Measurements from ENCODE around the gene AVP.

AVP gene

DNA sequence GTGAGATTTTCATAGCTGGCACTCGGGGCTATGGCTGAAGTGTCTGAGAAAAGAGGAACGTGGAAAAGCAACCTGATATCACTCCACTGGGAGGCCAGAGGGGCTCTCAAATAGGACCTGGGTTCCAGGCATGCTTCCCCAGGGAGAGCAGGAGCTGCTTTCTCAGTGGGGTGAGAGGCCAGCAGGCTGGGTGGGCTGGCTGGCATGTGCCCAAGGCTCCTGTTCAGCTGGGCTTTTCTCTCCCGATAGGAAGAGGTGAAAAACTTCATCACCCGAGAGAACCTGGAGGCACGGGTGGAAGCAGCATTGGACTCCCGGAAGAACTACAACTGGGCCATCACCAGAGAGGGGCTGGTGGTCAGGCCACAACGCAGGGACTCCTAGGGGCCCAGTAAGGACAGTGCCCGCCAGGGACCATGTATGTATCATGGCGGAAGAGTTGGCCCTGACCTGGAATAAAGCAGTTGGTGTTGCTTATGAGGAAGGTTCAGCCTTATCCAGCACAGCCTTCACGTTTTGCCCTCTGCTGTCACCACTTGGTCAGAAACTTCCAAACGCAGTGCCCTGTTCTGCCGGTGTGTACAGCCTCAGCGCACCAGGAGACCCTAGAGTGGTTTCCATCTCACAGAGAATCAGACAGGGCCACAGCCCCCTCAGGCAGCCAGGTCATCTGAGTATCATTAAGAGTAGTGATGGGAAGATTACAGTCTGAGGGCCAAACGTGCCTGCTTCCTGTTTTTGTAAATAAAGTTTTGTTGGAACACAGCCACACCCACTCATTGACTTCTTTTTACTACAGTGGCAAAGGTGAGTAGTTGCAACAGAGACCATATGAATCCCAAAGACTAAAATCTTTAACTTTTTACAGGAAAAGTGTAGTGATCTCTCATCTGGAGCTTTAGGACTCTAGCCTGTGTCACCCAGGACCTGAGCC is 36.8 kb downstream of the AVP start:
- no peak for ATAC-seq

DNA sequence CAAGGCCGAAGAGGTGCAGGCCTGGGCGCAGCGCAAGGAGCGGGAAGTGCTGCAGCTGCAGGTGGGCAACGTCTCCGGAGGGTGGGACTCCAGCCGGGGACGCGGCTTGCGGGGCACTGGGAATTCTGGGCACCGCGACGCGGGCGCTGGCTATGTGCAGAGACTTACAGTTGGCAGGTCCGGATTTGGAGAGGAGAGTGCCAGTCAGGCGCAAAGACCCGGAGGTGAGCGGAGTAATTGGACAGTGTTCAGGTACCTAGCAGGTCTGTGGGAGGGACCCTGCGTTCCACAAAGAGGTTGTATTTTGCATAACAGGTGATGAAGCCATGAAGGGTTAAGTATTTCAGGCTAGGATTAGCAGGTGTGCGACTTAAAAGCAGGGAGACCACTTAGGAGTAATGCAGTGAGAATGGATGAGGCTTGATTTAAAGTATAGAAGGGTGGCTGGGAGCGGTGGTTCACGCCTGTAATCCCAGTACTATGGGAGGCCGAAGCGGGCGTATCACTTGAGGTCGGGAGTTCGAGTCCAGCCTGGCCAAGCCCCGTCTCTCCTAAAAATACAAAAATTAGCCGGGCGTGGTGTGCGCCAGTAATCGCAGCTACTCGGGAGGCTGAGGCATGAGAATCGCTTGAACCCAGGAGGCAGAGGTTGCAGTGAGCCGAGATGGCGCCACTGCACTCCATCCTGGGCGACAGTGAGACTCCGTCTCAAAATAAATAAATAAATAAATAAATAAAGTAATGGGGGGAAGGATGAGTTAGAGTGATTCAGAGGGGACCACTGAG is 37.7 kb downstream of the AVP start:
- ATAC-seq = peak; percentile 1; the same call in 1 of the 3 replicates
- TF ChIP-seq BACH2 (CRISPR knock-in tag; IDR thresholded peaks at IDR 0.05; ENCODE audit: borderline replicate concordance) (no peak), OSR1 (CRISPR knock-in tag; IDR thresholded peaks at IDR 0.05) (no peak)

More for the DNA sequence above, 36.8 kb downstream of the AVP start:
- TF ChIP-seq ZNF565 (CRISPR knock-in tag; conservative IDR thresholded peaks at IDR 0.05; ENCODE audit: low read depth) (no peak), ZNF70 (CRISPR knock-in tag; IDR thresholded peaks at IDR 0.05) (no peak), TOX (CRISPR knock-in tag; IDR thresholded peaks at IDR 0.05; ENCODE audit: borderline replicate concordance) (no peak), GLIS3 (CRISPR knock-in tag; IDR thresholded peaks at IDR 0.05) (no peak), ZNF8 (CRISPR knock-in tag; IDR thresholded peaks at IDR 0.05) (no peak), CSDC2 (CRISPR knock-in tag; IDR thresholded peaks at IDR 0.05) (no peak)

DNA sequence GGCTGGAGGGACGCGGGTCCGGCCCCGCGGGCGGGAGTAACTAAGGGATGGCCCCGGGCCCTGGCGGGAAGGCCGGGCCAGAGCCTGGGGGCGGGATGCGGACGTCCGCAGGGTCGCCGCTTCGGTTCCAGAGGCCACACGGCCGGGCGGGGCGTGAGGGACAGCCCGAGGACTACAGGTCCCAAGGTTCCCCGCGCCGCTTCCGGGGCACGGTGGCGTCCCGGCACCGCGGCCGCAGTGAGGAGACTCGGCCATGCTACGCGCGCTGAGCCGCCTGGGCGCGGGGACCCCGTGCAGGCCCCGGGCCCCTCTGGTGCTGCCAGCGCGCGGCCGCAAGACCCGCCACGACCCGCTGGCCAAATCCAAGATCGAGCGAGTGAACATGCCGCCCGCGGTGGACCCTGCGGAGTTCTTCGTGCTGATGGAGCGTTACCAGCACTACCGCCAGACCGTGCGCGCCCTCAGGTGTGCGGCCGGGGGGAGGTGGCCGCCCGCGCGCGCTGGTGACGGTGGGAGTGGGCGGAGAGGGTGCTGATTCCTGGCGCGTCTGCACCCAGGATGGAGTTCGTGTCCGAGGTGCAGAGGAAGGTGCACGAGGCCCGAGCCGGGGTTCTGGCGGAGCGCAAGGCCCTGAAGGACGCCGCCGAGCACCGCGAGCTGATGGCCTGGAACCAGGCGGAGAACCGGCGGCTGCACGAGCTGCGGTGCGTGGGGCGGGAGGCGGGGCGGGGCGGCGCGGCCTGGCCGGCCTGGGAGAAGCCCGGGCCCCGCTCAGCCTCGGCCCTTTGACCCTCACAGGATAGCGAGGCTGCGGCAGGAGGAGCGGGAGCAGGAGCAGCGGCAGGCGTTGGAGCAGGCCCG is 38.5 kb downstream of the AVP start, which contains the start of gene MRPS26:
MRPS26 (plus strand) TSS at position 237 of the 861 bp plus-strand sequence; CDS start at position 254, 17 bp downstream.
- TF ChIP-seq GLIS3 (CRISPR knock-in tag; IDR thresholded peaks at IDR 0.05) (0 out of 2 replicates have a peak, but pooled peaks have one; percentile 79), PPARA (CRISPR knock-in tag; IDR thresholded peaks at IDR 0.05; ENCODE audit: borderline replicate concordance) (no peak)
- TF ChIP-seq, protein P1, sequence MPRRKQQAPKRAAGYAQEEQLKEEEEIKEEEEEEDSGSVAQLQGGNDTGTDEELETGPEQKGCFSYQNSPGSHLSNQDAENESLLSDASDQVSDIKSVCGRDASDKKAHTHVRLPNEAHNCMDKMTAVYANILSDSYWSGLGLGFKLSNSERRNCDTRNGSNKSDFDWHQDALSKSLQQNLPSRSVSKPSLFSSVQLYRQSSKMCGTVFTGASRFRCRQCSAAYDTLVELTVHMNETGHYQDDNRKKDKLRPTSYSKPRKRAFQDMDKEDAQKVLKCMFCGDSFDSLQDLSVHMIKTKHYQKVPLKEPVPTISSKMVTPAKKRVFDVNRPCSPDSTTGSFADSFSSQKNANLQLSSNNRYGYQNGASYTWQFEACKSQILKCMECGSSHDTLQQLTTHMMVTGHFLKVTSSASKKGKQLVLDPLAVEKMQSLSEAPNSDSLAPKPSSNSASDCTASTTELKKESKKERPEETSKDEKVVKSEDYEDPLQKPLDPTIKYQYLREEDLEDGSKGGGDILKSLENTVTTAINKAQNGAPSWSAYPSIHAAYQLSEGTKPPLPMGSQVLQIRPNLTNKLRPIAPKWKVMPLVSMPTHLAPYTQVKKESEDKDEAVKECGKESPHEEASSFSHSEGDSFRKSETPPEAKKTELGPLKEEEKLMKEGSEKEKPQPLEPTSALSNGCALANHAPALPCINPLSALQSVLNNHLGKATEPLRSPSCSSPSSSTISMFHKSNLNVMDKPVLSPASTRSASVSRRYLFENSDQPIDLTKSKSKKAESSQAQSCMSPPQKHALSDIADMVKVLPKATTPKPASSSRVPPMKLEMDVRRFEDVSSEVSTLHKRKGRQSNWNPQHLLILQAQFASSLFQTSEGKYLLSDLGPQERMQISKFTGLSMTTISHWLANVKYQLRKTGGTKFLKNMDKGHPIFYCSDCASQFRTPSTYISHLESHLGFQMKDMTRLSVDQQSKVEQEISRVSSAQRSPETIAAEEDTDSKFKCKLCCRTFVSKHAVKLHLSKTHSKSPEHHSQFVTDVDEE (CRISPR knock-in tag; IDR thresholded peaks at IDR 0.05) = peak; percentile 20
- ATAC-seq = peak; percentile 96

DNA sequence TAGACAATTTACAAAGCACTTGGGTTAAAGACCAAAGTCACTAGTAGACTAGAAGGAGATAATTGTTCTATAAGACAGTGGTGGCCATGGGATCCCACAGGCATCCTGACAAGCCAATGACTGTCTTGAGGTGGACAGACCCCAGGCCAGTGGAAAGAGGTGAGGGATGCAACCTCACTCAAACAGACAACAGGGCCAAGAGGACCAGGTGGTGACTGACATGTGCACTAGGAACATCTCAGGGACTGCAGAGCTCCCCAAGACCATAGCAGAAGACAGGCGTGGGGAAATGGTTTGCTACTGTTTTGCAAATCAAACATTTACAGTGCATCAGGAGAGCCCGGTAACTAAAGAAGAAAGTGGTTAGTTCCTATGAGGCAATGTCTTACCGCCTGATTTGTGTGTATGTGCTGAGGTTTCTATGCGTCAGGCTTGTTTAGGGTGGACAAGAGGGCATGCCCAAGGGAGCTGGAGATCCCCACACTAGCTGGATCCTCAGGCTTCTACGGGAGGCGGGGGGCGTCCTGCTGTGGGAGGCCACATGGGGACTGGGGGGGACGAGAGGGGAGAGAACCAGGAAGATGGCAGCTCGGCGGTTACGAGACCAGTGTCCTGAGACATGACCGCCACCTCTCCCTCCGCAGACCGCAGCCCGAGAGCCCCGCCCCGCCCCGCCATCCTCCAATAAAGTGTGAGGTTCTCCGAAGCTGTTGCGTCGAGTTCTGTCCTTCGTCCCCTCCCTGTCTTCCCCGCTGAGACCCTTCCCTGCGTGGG is 39.3 kb downstream of the AVP start:
- peak; percentile 78 for ATAC-seq
- TF ChIP-seq SNAI2 (CRISPR knock-in tag; IDR thresholded peaks at IDR 0.05) (no peak), ISL1 (CRISPR knock-in tag; IDR thresholded peaks at IDR 0.05) (no peak), TOX (CRISPR knock-in tag; IDR thresholded peaks at IDR 0.05; ENCODE audit: borderline replicate concordance) (no peak), ZFP3 (CRISPR knock-in tag; IDR thresholded peaks at IDR 0.05) (no peak), ZNF8 (CRISPR knock-in tag; IDR thresholded peaks at IDR 0.05) (no peak), OSR1 (CRISPR knock-in tag; IDR thresholded peaks at IDR 0.05) (no peak), PPARA (CRISPR knock-in tag; IDR thresholded peaks at IDR 0.05; ENCODE audit: borderline replicate concordance) (no peak), TCF4 (CRISPR knock-in tag; IDR thresholded peaks at IDR 0.05; ENCODE audit: borderline replicate concordance) (no peak), GLIS3 (CRISPR knock-in tag; IDR thresholded peaks at IDR 0.05) (no peak), BACH2 (CRISPR knock-in tag; IDR thresholded peaks at IDR 0.05; ENCODE audit: borderline replicate concordance) (no peak), ARNTL (CRISPR knock-in tag; IDR thresholded peaks at IDR 0.05; ENCODE audit: borderline replicate concordance, low read depth) (no peak), ZFP30 (CRISPR knock-in tag; IDR thresholded peaks at IDR 0.05) (no peak), ESRRG (CRISPR knock-in tag; IDR thresholded peaks at IDR 0.05) (no peak), ZNF565 (CRISPR knock-in tag; conservative IDR thresholded peaks at IDR 0.05; ENCODE audit: low read depth) (no peak), ZNF70 (CRISPR knock-in tag; IDR thresholded peaks at IDR 0.05) (no peak)
- TF ChIP-seq, protein P2, sequence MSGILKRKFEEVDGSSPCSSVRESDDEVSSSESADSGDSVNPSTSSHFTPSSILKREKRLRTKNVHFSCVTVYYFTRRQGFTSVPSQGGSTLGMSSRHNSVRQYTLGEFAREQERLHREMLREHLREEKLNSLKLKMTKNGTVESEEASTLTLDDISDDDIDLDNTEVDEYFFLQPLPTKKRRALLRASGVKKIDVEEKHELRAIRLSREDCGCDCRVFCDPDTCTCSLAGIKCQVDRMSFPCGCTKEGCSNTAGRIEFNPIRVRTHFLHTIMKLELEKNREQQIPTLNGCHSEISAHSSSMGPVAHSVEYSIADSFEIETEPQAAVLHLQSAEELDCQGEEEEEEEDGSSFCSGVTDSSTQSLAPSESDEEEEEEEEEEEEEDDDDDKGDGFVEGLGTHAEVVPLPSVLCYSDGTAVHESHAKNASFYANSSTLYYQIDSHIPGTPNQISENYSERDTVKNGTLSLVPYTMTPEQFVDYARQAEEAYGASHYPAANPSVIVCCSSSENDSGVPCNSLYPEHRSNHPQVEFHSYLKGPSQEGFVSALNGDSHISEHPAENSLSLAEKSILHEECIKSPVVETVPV (CRISPR knock-in tag; IDR thresholded peaks at IDR 0.05) = no peak
- TF ChIP-seq, protein P3, sequence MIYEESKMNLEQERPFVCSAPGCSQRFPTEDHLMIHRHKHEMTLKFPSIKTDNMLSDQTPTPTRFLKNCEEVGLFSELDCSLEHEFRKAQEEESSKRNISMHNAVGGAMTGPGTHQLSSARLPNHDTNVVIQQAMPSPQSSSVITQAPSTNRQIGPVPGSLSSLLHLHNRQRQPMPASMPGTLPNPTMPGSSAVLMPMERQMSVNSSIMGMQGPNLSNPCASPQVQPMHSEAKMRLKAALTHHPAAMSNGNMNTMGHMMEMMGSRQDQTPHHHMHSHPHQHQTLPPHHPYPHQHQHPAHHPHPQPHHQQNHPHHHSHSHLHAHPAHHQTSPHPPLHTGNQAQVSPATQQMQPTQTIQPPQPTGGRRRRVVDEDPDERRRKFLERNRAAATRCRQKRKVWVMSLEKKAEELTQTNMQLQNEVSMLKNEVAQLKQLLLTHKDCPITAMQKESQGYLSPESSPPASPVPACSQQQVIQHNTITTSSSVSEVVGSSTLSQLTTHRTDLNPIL (CRISPR knock-in tag; IDR thresholded peaks at IDR 0.05; ENCODE audit: low read depth) = no peak
- TF ChIP-seq, protein P4, sequence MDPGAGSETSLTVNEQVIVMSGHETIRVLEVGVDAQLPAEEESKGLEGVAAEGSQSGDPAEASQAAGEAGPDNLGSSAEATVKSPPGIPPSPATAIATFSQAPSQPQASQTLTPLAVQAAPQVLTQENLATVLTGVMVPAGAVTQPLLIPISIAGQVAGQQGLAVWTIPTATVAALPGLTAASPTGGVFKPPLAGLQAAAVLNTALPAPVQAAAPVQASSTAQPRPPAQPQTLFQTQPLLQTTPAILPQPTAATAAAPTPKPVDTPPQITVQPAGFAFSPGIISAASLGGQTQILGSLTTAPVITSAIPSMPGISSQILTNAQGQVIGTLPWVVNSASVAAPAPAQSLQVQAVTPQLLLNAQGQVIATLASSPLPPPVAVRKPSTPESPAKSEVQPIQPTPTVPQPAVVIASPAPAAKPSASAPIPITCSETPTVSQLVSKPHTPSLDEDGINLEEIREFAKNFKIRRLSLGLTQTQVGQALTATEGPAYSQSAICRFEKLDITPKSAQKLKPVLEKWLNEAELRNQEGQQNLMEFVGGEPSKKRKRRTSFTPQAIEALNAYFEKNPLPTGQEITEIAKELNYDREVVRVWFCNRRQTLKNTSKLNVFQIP (CRISPR knock-in tag; IDR thresholded peaks at IDR 0.05; ENCODE audit: borderline replicate concordance, low read depth) = no peak
- TF ChIP-seq, protein P1 (CRISPR knock-in tag; IDR thresholded peaks at IDR 0.05) = no peak
